SK-N-SH (cell line): Measurements from ENCODE around the gene THBS3. TPM values are rescaled to one million over a fixed set of nuclear protein-coding genes. Genes with fewer than 3 reads are reported as not detected.
"Not testable (repeated sequence)": the region's sequence is repeated elsewhere in the genome, so short reads cannot be mapped to it uniquely, and the experiment has no call there.

Experiments
- CTCF ChIA-PET: fragments of 300-600, 350-600 bp; formaldehyde crosslinking; extraction: SDS; loops from one replicate; lab custom pipeline; 2021; lab: Yijun Ruan, JAX
- POLR2A ChIA-PET: fragments of 350-600 bp; sonication (Branson Sonifier 250); formaldehyde crosslinking; extraction: SDS; loops from one replicate; lab custom pipeline; 2020; ENCODE audit warnings: antibody characterized with exemption, inconsistent platforms; lab: Yijun Ruan, JAX
- DNase-seq: peaks from one replicate; pipeline ENCODE4 v3.0.0; 2012
- H2AFZ ChIP-seq: fragments of 200-600 bp; sonication (generic); 2 replicates; pipeline ENCODE4 v1.8.1; 2016; ENCODE audit warnings: antibody characterized with exemption, mild to moderate bottlenecking, low read depth
- H3F3A ChIP-seq: fragments of 200-600 bp; sonication (generic); replicated peaks from 2 replicates; pipeline ENCODE3; 2016; ENCODE audit warnings: antibody characterized with exemption, mild to moderate bottlenecking; ENCODE audit not compliant: insufficient read depth
- H3K27ac ChIP-seq, 2 experiments: fragments of 200-500 bp in 1 of 2; fragments of 200-600 bp in 1 of 2; sonication (Bioruptor generic) in 1 of 2; sonication (generic), shearing (Covaris generic) in 1 of 2; 2 replicates each; pipeline versions ENCODE4 v1.5.1 to v1.6.1; 2014 to 2016; ENCODE audit warnings: low read depth in 2 of 2, inconsistent platforms in 1 of 2, low read length in 1 of 2, mild to moderate bottlenecking in 1 of 2, mixed read lengths in 1 of 2
- H3K27me3 ChIP-seq: fragments of 200-600 bp; sonication (generic), shearing (Covaris generic); 2 replicates; pipeline ENCODE4 v1.6.1; 2016; ENCODE audit warnings: mixed run types; ENCODE audit not compliant: insufficient read depth
- H3K36me3 ChIP-seq, 2 experiments: fragments of 200-500 bp in 1 of 2; fragments of 200-600 bp in 1 of 2; sonication (Bioruptor generic) in 1 of 2; sonication (generic) in 1 of 2; replicated peaks in 1 of 2; 2 replicates each; pipeline versions ENCODE3 to v1.5.1; 2014 to 2016; ENCODE audit warnings: low read length in 1 of 2, mild to moderate bottlenecking in 1 of 2; ENCODE audit not compliant: insufficient read depth in 2 of 2, control insufficient read depth in 1 of 2
- H3K4me1 ChIP-seq, 2 experiments: fragments of 200-500 bp in 1 of 2; fragments of 200-600 bp in 1 of 2; sonication (Bioruptor generic) in 1 of 2; sonication (generic), shearing (Covaris generic) in 1 of 2; 2 replicates each; pipeline versions ENCODE4 v1.5.1 to v1.6.1; 2014 to 2016; ENCODE audit warnings: low read depth in 1 of 2, low read length in 1 of 2, mixed run types in 1 of 2; ENCODE audit not compliant: insufficient read depth in 2 of 2, control insufficient read depth in 1 of 2
- H3K4me2 ChIP-seq: fragments of 200-600 bp; sonication (generic), shearing (Covaris generic); 2 replicates; pipeline ENCODE4 v1.6.1; 2017; ENCODE audit warnings: mixed run types
- H3K4me3 ChIP-seq, 2 experiments: fragments of 200-500 bp in 1 of 2; fragments of 200-600 bp in 1 of 2; sonication (Bioruptor generic) in 1 of 2; sonication (generic), shearing (Covaris generic) in 1 of 2; 2 replicates each; pipeline versions ENCODE4 v1.5.1 to v1.8.1; 2014 to 2016; ENCODE audit warnings: low read depth in 2 of 2, inconsistent platforms in 1 of 2, low read length in 1 of 2, mild to moderate bottlenecking in 1 of 2, mixed read lengths in 1 of 2, moderate library complexity in 1 of 2
- H3K79me2 ChIP-seq: fragments of 200-600 bp; sonication (generic); 2 replicates; pipeline ENCODE4 v1.8.1; 2017; ENCODE audit warnings: mild to moderate bottlenecking; ENCODE audit not compliant: insufficient read depth
- H3K9ac ChIP-seq: fragments of 200-600 bp; sonication (generic); 2 replicates; pipeline ENCODE4 v1.6.1; 2017; ENCODE audit warnings: mixed run types
- H3K9me2 ChIP-seq: fragments of 200-600 bp; sonication (generic); 2 replicates; pipeline ENCODE4 v1.6.1; 2017; ENCODE audit warnings: mixed run types
- H3K9me3 ChIP-seq: fragments of 200-600 bp; sonication (generic); 2 replicates; pipeline ENCODE4 v1.6.1; 2017; ENCODE audit warnings: mixed run types, mild to moderate bottlenecking, moderate library complexity
- H4K20me1 ChIP-seq: fragments of 200-600 bp; sonication (generic); 2 replicates; pipeline ENCODE4 v1.6.1; 2017; ENCODE audit warnings: mild to moderate bottlenecking, mixed run types; ENCODE audit not compliant: insufficient read depth
- ELF1 ChIP-seq: IDR thresholded peaks from 2 replicates; pipeline ENCODE4 v1.4.0; 2012
- GABPA ChIP-seq: IDR thresholded peaks from 2 replicates; pipeline ENCODE4 v1.4.0; 2012; ENCODE audit warnings: low read depth, mild to moderate bottlenecking
- MAX ChIP-seq: IDR thresholded peaks from 2 replicates; pipeline ENCODE4 v1.4.0; 2012; ENCODE audit warnings: low read depth
- MEF2A ChIP-seq: IDR thresholded peaks from 2 replicates; pipeline ENCODE4 v1.4.0; 2012; ENCODE audit warnings: low read depth, borderline replicate concordance
- NFIC ChIP-seq: IDR thresholded peaks from 2 replicates; pipeline ENCODE4 v1.4.0; 2012; ENCODE audit warnings: borderline replicate concordance
- NRF1 ChIP-seq: IDR thresholded peaks from 2 replicates; pipeline ENCODE4 v1.6.1; 2012; ENCODE audit warnings: low read depth, mild to moderate bottlenecking, low read length
- RAD21 ChIP-seq: IDR thresholded peaks from 2 replicates; pipeline ENCODE4 v1.6.1; 2012; ENCODE audit warnings: mild to moderate bottlenecking, low read length
- RFX5 ChIP-seq: IDR thresholded peaks from 2 replicates; pipeline ENCODE4 v1.6.1; 2012; ENCODE audit warnings: mild to moderate bottlenecking, improper control_type of control experiment, low read length
- SMC3 ChIP-seq: IDR thresholded peaks from 2 replicates; pipeline ENCODE4 v1.6.1; 2012; ENCODE audit warnings: low read depth, low read length, improper control_type of control experiment
- TEAD4 ChIP-seq: IDR thresholded peaks from 2 replicates; pipeline ENCODE4 v1.4.0; 2012; ENCODE audit warnings: mild to moderate bottlenecking, borderline replicate concordance; ENCODE audit not compliant: insufficient read depth
- WGBS: methylation state at CpG from one replicate; pipeline ENCODE4 v1.1.6; 2017; ENCODE audit warnings: low lambda C conversion rate; 5-methylcytosine and 5-hydroxymethylcytosine counted together
- polyA plus RNA-seq, 3 experiments: library from polyadenylated mRNA; depleted of rRNA; stranded (reverse); fragments of >200 nt; gene quantifications; 2 replicates each; pipeline ENCODE4 v1.2.3, GENCODE V29; 2012
- TF ChIP-seq, protein P1 (sequence below): IDR thresholded peaks from 2 replicates; pipeline ENCODE4 v1.4.0; 2012; ENCODE audit warnings: low read depth, borderline replicate concordance
- TF ChIP-seq, protein P2 (sequence below): IDR thresholded peaks from 2 replicates; pipeline ENCODE4 v1.4.0; 2012; ENCODE audit warnings: low read depth, borderline replicate concordance
- TF ChIP-seq, protein P3 (sequence below): IDR thresholded peaks from 2 replicates; pipeline ENCODE4; 2012

Gene THBS3
- polyA plus RNA-seq, 1 of the 3 experiments (the other 2 are of a cell fraction), result 124 TPM

DNA sequence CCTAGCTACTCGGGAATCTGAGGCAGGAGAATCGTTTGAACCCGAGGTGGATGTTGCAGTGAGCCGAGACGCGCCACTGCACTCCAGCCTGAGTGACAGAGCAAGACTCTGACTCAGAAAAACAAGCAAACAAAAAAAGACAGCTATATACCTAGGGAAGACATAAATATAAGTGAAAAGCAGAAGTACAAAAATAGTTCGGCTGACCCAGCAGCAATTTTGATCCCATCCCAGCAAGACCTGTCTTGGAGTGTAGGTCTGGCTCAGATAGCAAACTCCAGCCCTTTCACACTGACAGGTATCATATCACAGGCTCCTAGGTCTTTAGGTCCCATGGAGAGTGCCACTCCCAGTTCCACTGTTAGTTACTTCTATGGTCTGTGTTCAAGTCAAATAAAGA is 15.3 kb upstream of the THBS3 start:
- no peaks in the 10 kb centered on the region for H3K27me3 ChIP-seq
- H3K4me3 ChIP-seq, result no peak overlapping the region
- no peak overlapping the region for H3K9ac ChIP-seq
- peaks cover 40% of the 10 kb centered on the region for H3F3A ChIP-seq
- H3K36me3 ChIP-seq, result no peaks in the 10 kb centered on the region
- no peaks in the 10 kb centered on the region for H3K9me2 ChIP-seq
- H3K4me2 ChIP-seq, result no peak overlapping the region
- no peaks in the 10 kb centered on the region for H3K9me3 ChIP-seq
- H4K20me1 ChIP-seq, result no peaks in the 10 kb centered on the region
- H2AFZ ChIP-seq, result no peak overlapping the region
- TF ChIP-seq GABPA (no peak), SMC3 (no peak), ELF1 (no peak), NRF1 (no peak), RAD21 (no peak), MEF2A (no peak), TEAD4 (no peak), MAX (no peak), RFX5 (no peak), NFIC (no peak)
- TF ChIP-seq, protein P1, sequence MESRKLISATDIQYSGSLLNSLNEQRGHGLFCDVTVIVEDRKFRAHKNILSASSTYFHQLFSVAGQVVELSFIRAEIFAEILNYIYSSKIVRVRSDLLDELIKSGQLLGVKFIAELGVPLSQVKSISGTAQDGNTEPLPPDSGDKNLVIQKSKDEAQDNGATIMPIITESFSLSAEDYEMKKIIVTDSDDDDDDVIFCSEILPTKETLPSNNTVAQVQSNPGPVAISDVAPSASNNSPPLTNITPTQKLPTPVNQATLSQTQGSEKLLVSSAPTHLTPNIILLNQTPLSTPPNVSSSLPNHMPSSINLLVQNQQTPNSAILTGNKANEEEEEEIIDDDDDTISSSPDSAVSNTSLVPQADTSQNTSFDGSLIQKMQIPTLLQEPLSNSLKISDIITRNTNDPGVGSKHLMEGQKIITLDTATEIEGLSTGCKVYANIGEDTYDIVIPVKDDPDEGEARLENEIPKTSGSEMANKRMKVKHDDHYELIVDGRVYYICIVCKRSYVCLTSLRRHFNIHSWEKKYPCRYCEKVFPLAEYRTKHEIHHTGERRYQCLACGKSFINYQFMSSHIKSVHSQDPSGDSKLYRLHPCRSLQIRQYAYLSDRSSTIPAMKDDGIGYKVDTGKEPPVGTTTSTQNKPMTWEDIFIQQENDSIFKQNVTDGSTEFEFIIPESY, result no peak
- TF ChIP-seq, protein P2, sequence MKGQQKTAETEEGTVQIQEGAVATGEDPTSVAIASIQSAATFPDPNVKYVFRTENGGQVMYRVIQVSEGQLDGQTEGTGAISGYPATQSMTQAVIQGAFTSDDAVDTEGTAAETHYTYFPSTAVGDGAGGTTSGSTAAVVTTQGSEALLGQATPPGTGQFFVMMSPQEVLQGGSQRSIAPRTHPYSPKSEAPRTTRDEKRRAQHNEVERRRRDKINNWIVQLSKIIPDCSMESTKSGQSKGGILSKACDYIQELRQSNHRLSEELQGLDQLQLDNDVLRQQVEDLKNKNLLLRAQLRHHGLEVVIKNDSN, result no peak
- TF ChIP-seq, protein P3, sequence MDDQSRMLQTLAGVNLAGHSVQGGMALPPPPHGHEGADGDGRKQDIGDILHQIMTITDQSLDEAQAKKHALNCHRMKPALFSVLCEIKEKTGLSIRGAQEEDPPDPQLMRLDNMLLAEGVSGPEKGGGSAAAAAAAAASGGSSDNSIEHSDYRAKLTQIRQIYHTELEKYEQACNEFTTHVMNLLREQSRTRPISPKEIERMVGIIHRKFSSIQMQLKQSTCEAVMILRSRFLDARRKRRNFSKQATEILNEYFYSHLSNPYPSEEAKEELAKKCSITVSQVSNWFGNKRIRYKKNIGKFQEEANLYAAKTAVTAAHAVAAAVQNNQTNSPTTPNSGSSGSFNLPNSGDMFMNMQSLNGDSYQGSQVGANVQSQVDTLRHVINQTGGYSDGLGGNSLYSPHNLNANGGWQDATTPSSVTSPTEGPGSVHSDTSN, result no peak
- no peak for DNase-seq
- WGBS, result 82% methylated on average over 7 of the region's 7 CpGs
- H3K27ac ChIP-seq, result no peak overlapping the region
- ChIA-PET CTCF (interaction anchor here (0.6 to 1.5 kb wide), 3 partner anchors 16 to 733 kb away, joined by 3 to 4 read pairs (median 3); no protein-coding TSS in a partner anchor), POLR2A (no interaction called here)
- H3K79me2 ChIP-seq, result peaks cover 28% of the 10 kb centered on the region
- peaks cover 12 to 24% of the 10 kb centered on the region in 2 experiments; a peak in 3 of 4 replicates for H3K4me1 ChIP-seq

DNA sequence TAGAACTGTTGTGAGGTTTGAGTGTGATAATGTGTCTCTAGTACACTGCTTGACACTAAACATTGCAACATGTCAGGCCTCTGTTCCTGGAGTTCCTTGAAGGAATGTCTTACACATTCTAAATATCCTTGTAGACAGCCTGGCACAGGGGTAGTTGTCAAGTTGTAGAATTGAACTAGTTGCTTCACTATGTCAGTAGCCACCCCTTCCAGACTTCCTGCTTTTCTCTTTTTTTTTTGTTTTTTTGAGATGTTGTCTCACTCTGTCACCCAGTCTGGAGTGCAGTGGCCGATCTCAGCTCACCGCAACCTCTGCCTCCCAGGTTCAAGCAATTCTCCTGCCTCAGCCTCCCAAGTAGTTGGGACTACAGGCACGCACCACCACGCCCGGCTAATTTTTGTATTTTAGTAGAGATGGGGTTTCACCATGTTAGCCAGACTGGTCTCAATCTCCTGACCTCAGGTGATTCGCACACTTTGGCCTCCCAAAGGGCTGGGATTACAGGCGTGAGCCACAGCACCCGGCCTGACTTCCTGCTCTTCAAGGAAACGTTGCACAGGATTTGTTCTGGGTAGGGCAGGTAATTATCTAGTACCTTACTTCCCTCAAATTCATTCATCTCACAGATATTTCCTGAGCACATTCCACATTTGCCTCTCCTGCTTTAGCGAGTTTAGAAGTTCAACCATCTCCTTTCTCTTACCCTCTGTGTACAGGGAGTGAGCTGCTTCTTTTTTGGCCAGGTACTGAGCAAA is 12.7 kb upstream of the THBS3 start:
- POLR2A ChIA-PET, H3K9ac ChIP-seq, H3K27ac ChIP-seq, DNase-seq, H3K9me3 ChIP-seq, H3K4me2 ChIP-seq, H3K4me3 ChIP-seq, H4K20me1 ChIP-seq, H3K9me2 ChIP-seq, H3K36me3 ChIP-seq, H3K27me3 ChIP-seq: not testable (repeated sequence)
- Histone ChIP-seq H3K4me1 (peaks cover 2 to 14% of the 10 kb centered on the region in 2 experiments; a peak in 3 of 4 replicates), H3F3A (peaks cover 23% of the 10 kb centered on the region), H2AFZ (0 out of 2 replicates have a peak overlapping the region, but pooled peaks have one; percentile 76), H3K79me2 (peaks cover 11% of the 10 kb centered on the region; the same call in 1 of the 2 replicates)
- CTCF ChIA-PET, result interaction anchor here (1.6 to 2.7 kb wide), 2 partner anchors 13 to 30 kb away, joined by 9 read pairs; partner anchors contain the start of gene THBS3
- 92% methylated on average over 10 of the region's 10 CpGs for WGBS
